ENCODE results near the gene SRGAP1. TPM values are rescaled to one million over a fixed set of nuclear protein-coding genes. Genes with fewer than 3 reads are reported as not detected.
"Not testable (repeated sequence)": the region's sequence is repeated elsewhere in the genome, so short reads cannot be mapped to it uniquely, and the experiment has no call there.

Gene SRGAP1
- total RNA-seq, 2 experiments from 2014 or later, result 0.02 TPM; not detected in 1

GRCh38 chr12:64122995-64123394 lies 278.5 kb downstream of the SRGAP1 start:
- Mint-ChIP-seq H3K27ac (no peak overlapping the region), H3K9me3 (no peaks in the 10 kb centered on the region), H3K4me1 (ENCODE audit: low read depth) (no peaks in the 10 kb centered on the region), H3K36me3 (ENCODE audit: low read depth) (no peaks in the 10 kb centered on the region), H3K27me3 (ENCODE audit: low read depth) (peaks cover 12% of the 10 kb centered on the region), H3K4me3 (no peak overlapping the region)
- intact Hi-C loops (cut with micrococcal nuclease), result no loop called here
- DNase-seq, result no peak
- CTCF ChIA-PET, result interaction anchor here (1.1 kb wide), 1 partner anchor 134 kb away, joined by 3 read pairs; no protein-coding TSS in a partner anchor

GRCh38 chr12:64123448-64123847 lies 278.9 kb downstream of the SRGAP1 start:
- CTCF ChIA-PET, result interaction anchor here (1.1 kb wide), 1 partner anchor 133 kb away, joined by 3 read pairs; no protein-coding TSS in a partner anchor

GRCh38 chr12:64124511-64125197 lies 280.2 kb downstream of the SRGAP1 start:
- no peak overlapping the region for H3K4me3 Mint-ChIP-seq
- intact Hi-C loops (cut with micrococcal nuclease), result no loop called here
- H3K27ac Mint-ChIP-seq, result no peak overlapping the region
- no peaks in the 10 kb centered on the region for H3K9me3 Mint-ChIP-seq
- peaks cover 12% of the 10 kb centered on the region for H3K27me3 Mint-ChIP-seq (ENCODE audit: low read depth)
- H3K4me1 Mint-ChIP-seq (ENCODE audit: low read depth), result no peaks in the 10 kb centered on the region
- no peaks in the 10 kb centered on the region for H3K36me3 Mint-ChIP-seq (ENCODE audit: low read depth)
- CTCF ChIA-PET, result interaction anchor here (0.7 kb wide), 1 partner anchor 31 kb away, joined by 6 read pairs; no protein-coding TSS in a partner anchor
- no peak for DNase-seq

More at GRCh38 chr12:64123448-64123847, 278.9 kb downstream of the SRGAP1 start:
- Mint-ChIP-seq H3K4me3 (no peak overlapping the region), H3K36me3 (ENCODE audit: low read depth) (no peaks in the 10 kb centered on the region), H3K27me3 (ENCODE audit: low read depth) (peaks cover 12% of the 10 kb centered on the region), H3K4me1 (ENCODE audit: low read depth) (no peaks in the 10 kb centered on the region), H3K9me3 (no peaks in the 10 kb centered on the region), H3K27ac (no peak overlapping the region)
- DNase-seq, result no peak
- intact Hi-C loops (cut with micrococcal nuclease), result no loop called here

GRCh38 chr12:64125913-64126312 lies 281.4 kb downstream of the SRGAP1 start:
- Mint-ChIP-seq H3K27ac (no peak overlapping the region), H3K36me3 (ENCODE audit: low read depth) (no peaks in the 10 kb centered on the region), H3K4me3 (no peak overlapping the region), H3K4me1 (ENCODE audit: low read depth) (no peaks in the 10 kb centered on the region), H3K9me3 (no peaks in the 10 kb centered on the region), H3K27me3 (ENCODE audit: low read depth) (peaks cover 8% of the 10 kb centered on the region)
- CTCF ChIA-PET, result no interaction called here
- intact Hi-C loops (cut with micrococcal nuclease), result no loop called here
- no peak for DNase-seq

GRCh38 chr12:64127811-64128210 lies 283.3 kb downstream of the SRGAP1 start:
- intact Hi-C loops (cut with micrococcal nuclease), result no loop called here
- Mint-ChIP-seq H3K27ac (no peak overlapping the region), H3K36me3 (ENCODE audit: low read depth) (no peaks in the 10 kb centered on the region), H3K9me3 (no peaks in the 10 kb centered on the region), H3K4me3 (no peak overlapping the region), H3K27me3 (ENCODE audit: low read depth) (no peaks in the 10 kb centered on the region), H3K4me1 (ENCODE audit: low read depth) (no peaks in the 10 kb centered on the region)
- CTCF ChIA-PET, result no interaction called here
- no peak for DNase-seq

GRCh38 chr12:64128366-64128765 lies 283.9 kb downstream of the SRGAP1 start:
- Mint-ChIP-seq H3K27me3 (ENCODE audit: low read depth) (no peaks in the 10 kb centered on the region), H3K4me1 (ENCODE audit: low read depth) (no peaks in the 10 kb centered on the region), H3K27ac (no peak overlapping the region), H3K4me3 (no peak overlapping the region), H3K9me3 (no peaks in the 10 kb centered on the region), H3K36me3 (ENCODE audit: low read depth) (no peaks in the 10 kb centered on the region)
- no peak for DNase-seq
- CTCF ChIA-PET, result no interaction called here
- intact Hi-C loops (cut with micrococcal nuclease), result no loop called here

GRCh38 chr12:64130476-64130875 lies 286.0 kb downstream of the SRGAP1 start:
- H3K36me3 Mint-ChIP-seq (ENCODE audit: low read depth); H3K4me1 Mint-ChIP-seq (ENCODE audit: low read depth); H3K27me3 Mint-ChIP-seq (ENCODE audit: low read depth); DNase-seq; CTCF ChIA-PET; intact Hi-C loops (cut with micrococcal nuclease); H3K27ac Mint-ChIP-seq; H3K4me3 Mint-ChIP-seq: not testable (repeated sequence)
- peaks cover 13% of the 10 kb centered on the region for H3K9me3 Mint-ChIP-seq

- CTCF ChIA-PET; intact Hi-C loops (cut with micrococcal nuclease); H3K27ac Mint-ChIP-seq; H3K27me3 Mint-ChIP-seq (ENCODE audit: low read depth); H3K4me1 Mint-ChIP-seq (ENCODE audit: low read depth); H3K4me3 Mint-ChIP-seq; H3K36me3 Mint-ChIP-seq (ENCODE audit: low read depth); DNase-seq: not testable (repeated sequence)
- H3K9me3 Mint-ChIP-seq, result peaks cover 13% of the 10 kb centered on the region
These were observed 287.0 kb downstream of the SRGAP1 start for GRCh38 chr12:64131456-64131855.

GRCh38 chr12:64132672-64133071 lies 288.2 kb downstream of the SRGAP1 start:
- H3K4me3 Mint-ChIP-seq; DNase-seq; H3K4me1 Mint-ChIP-seq (ENCODE audit: low read depth); H3K27me3 Mint-ChIP-seq (ENCODE audit: low read depth); intact Hi-C loops (cut with micrococcal nuclease); CTCF ChIA-PET; H3K27ac Mint-ChIP-seq; H3K36me3 Mint-ChIP-seq (ENCODE audit: low read depth): not testable (repeated sequence)
- H3K9me3 Mint-ChIP-seq, result peaks cover 13% of the 10 kb centered on the region

GRCh38 chr12:64137117-64137516 lies 292.6 kb downstream of the SRGAP1 start:
- intact Hi-C loops (cut with micrococcal nuclease), result no loop called here
- Mint-ChIP-seq H3K36me3 (ENCODE audit: low read depth) (peaks cover 1% of the 10 kb centered on the region), H3K9me3 (peaks cover 13% of the 10 kb centered on the region), H3K27me3 (ENCODE audit: low read depth) (no peaks in the 10 kb centered on the region), H3K27ac (no peak overlapping the region), H3K4me3 (no peak overlapping the region), H3K4me1 (ENCODE audit: low read depth) (no peaks in the 10 kb centered on the region)
- no peak for DNase-seq
- CTCF ChIA-PET, result no interaction called here

- H3K27me3 Mint-ChIP-seq (ENCODE audit: low read depth), result no peaks in the 10 kb centered on the region
- H3K4me1 Mint-ChIP-seq (ENCODE audit: low read depth), result no peaks in the 10 kb centered on the region
- no peak overlapping the region for H3K4me3 Mint-ChIP-seq
- CTCF ChIA-PET, result no interaction called here
- intact Hi-C loops (cut with micrococcal nuclease), result no loop called here
- peaks cover 7% of the 10 kb centered on the region for H3K9me3 Mint-ChIP-seq
- peaks cover 1% of the 10 kb centered on the region for H3K36me3 Mint-ChIP-seq (ENCODE audit: low read depth)
- DNase-seq, result no peak
- no peak overlapping the region for H3K27ac Mint-ChIP-seq
These were observed 294.5 kb downstream of the SRGAP1 start for GRCh38 chr12:64139021-64139420.

- intact Hi-C loops (cut with micrococcal nuclease), result no loop called here
- no peak for DNase-seq
- CTCF ChIA-PET, result interaction anchor here (0.6 kb wide), 1 partner anchor 340 kb away, joined by 3 read pairs; no protein-coding TSS in a partner anchor
These were observed 297.9 kb downstream of the SRGAP1 start for GRCh38 chr12:64142382-64142781.

GRCh38 chr12:64142784-64143183 lies 298.3 kb downstream of the SRGAP1 start:
- Mint-ChIP-seq H3K9me3 (no peaks in the 10 kb centered on the region), H3K4me1 (ENCODE audit: low read depth) (peaks cover 5% of the 10 kb centered on the region), H3K27me3 (ENCODE audit: low read depth) (no peaks in the 10 kb centered on the region), H3K36me3 (ENCODE audit: low read depth) (peaks cover 2% of the 10 kb centered on the region), H3K27ac (no peak overlapping the region), H3K4me3 (no peak overlapping the region)
- intact Hi-C loops (cut with micrococcal nuclease), result no loop called here
- CTCF ChIA-PET, result interaction anchor here (0.6 kb wide), 1 partner anchor 341 kb away, joined by 3 read pairs; no protein-coding TSS in a partner anchor
- no peak for DNase-seq

More at GRCh38 chr12:64142382-64142781, 297.9 kb downstream of the SRGAP1 start:
- H3K4me1 Mint-ChIP-seq (ENCODE audit: low read depth), result peaks cover 4% of the 10 kb centered on the region
- H3K27me3 Mint-ChIP-seq (ENCODE audit: low read depth), result no peaks in the 10 kb centered on the region
- no peak overlapping the region for H3K27ac Mint-ChIP-seq
- H3K9me3 Mint-ChIP-seq, result no peaks in the 10 kb centered on the region
- H3K4me3 Mint-ChIP-seq, result no peak overlapping the region
- H3K36me3 Mint-ChIP-seq (ENCODE audit: low read depth), result peaks cover 1% of the 10 kb centered on the region
